Ammon's horn (tissue), 1 donor: Measurements from ENCODE around the gene MAP3K4.

ENCODE experiments used
- DNase-seq: peaks from one replicate; pipeline ENCODE4 v3.0.0-alpha.2; 2016; ENCODE audit warnings: low spot score

MAP3K4 gene

GRCh38 chr6:161080263-161080970 is 88.8 kb downstream of the MAP3K4 start:
- DNase-seq, result no peak

- DNase-seq, result no peak
Measured at GRCh38 chr6:161082215-161082614, 90.6 kb downstream of the MAP3K4 start.

- no peak for DNase-seq
Measured at GRCh38 chr6:161085246-161085645, 93.7 kb downstream of the MAP3K4 start.

- DNase-seq, result no peak
Measured at GRCh38 chr6:161088676-161089328, 97.2 kb downstream of the MAP3K4 start.

- no peak for DNase-seq
Measured at GRCh38 chr6:161091151-161091550, 99.6 kb downstream of the MAP3K4 start.

GRCh38 chr6:161091972-161092701 is 100.6 kb downstream of the MAP3K4 start:
- no peak for DNase-seq

GRCh38 chr6:161094955-161095354 is 103.4 kb downstream of the MAP3K4 start:
- DNase-seq, result no peak

- no peak for DNase-seq
Measured at GRCh38 chr6:161095916-161096315, 104.3 kb downstream of the MAP3K4 start.

GRCh38 chr6:161100072-161100471 is 108.5 kb downstream of the MAP3K4 start:
- peak; percentile 85 for DNase-seq

GRCh38 chr6:161101517-161101916 is 109.9 kb downstream of the MAP3K4 start:
- peak; percentile 63 for DNase-seq

GRCh38 chr6:161103475-161103874 is 111.9 kb downstream of the MAP3K4 start:
- no peak for DNase-seq

GRCh38 chr6:161104966-161105365 is 113.4 kb downstream of the MAP3K4 start:
- no peak for DNase-seq

GRCh38 chr6:161105408-161105807 is 113.8 kb downstream of the MAP3K4 start:
- no peak for DNase-seq

- no peak for DNase-seq
Measured at GRCh38 chr6:161107779-161108730, 116.5 kb downstream of the MAP3K4 start.

GRCh38 chr6:161108916-161109315 is 117.3 kb downstream of the MAP3K4 start:
- no peak for DNase-seq

- no peak for DNase-seq
Measured at GRCh38 chr6:161109366-161109765, 117.8 kb downstream of the MAP3K4 start.

GRCh38 chr6:161110028-161110779 is 118.6 kb downstream of the MAP3K4 start:
- no peak for DNase-seq

GRCh38 chr6:161111261-161111660 is 119.7 kb downstream of the MAP3K4 start:
- no peak for DNase-seq

- DNase-seq, result no peak
Measured at GRCh38 chr6:161115468-161115867, 123.9 kb downstream of the MAP3K4 start.

- no peak for DNase-seq
Measured at GRCh38 chr6:161116554-161116953, 125.0 kb downstream of the MAP3K4 start.

GRCh38 chr6:161117308-161117707 is 125.7 kb downstream of the MAP3K4 start:
- peak; percentile 54 for DNase-seq
